Brain microvascular endothelial cell (primary cell): ENCODE results near the gene RALGAPB.
"Not testable (repeated sequence)": the region's sequence is repeated elsewhere in the genome, so short reads cannot be mapped to it uniquely, and the experiment has no call there.

Experiments
- DNase-seq: peaks from one replicate; pipeline ENCODE4 v3.0.0-alpha.2; 2020
- H3K27ac ChIP-seq: fragments of 250-450 bp; sonication (Bioruptor Pico); 2 replicates; pipeline ENCODE4 v1.5.1; 2020; ENCODE audit warnings: mild to moderate bottlenecking, moderate library complexity
- H3K27me3 ChIP-seq: fragments of 250-450 bp; sonication (Bioruptor Pico); replicated peaks from 2 replicates; pipeline ENCODE4 v1.5.1; 2020; ENCODE audit warnings: mild to moderate bottlenecking
- H3K36me3 ChIP-seq: fragments of 250-450 bp; sonication (Bioruptor Pico); replicated peaks from 2 replicates; pipeline ENCODE4 v1.5.1; 2020; ENCODE audit warnings: mild to moderate bottlenecking
- H3K4me3 ChIP-seq: 2 replicates; pipeline ENCODE4 v1.5.1; 2011; ENCODE audit warnings: low read depth, mild to moderate bottlenecking, control low read depth, low read length, moderate library complexity
- CTCF ChIP-seq: IDR thresholded peaks from 2 replicates; pipeline ENCODE4 v1.5.1; 2011; ENCODE audit warnings: low read depth, mild to moderate bottlenecking, moderate library complexity, low read length, control low read depth, inconsistent platforms; ENCODE audit errors: missing control alignments
- in situ Hi-C: cut with HindIII; loops from 2 replicates; pipeline ENCODE4 v1.10.0; 2017; ENCODE audit warnings: low sequenced_read_pairs, low pct_ligation_motif_present

Gene RALGAPB

GRCh38 chr20:38504368-38505090 lies 31.9 kb downstream of the RALGAPB start:
- no peak for DNase-seq
- Histone ChIP-seq H3K27ac (no peak overlapping the region), H3K4me3 (no peak overlapping the region), H3K36me3 (peaks cover 24% of the 10 kb centered on the region), H3K27me3 (no peaks in the 10 kb centered on the region)
- TF ChIP-seq CTCF, result no peak
- in situ Hi-C loops, result no loop called here

GRCh38 chr20:38505091-38505455 lies 32.4 kb downstream of the RALGAPB start:
- no peak overlapping the region for H3K27ac ChIP-seq
- TF ChIP-seq CTCF, result no peak
- in situ Hi-C loops, result no loop called here
- DNase-seq, result no peak
- peaks cover 25% of the 10 kb centered on the region for H3K36me3 ChIP-seq
- H3K27me3 ChIP-seq, result no peaks in the 10 kb centered on the region
- no peak overlapping the region for H3K4me3 ChIP-seq

GRCh38 chr20:38511726-38512125 lies 39.1 kb downstream of the RALGAPB start:
- peaks cover 24% of the 10 kb centered on the region for H3K36me3 ChIP-seq

GRCh38 chr20:38514185-38514584 lies 41.5 kb downstream of the RALGAPB start:
- Histone ChIP-seq H3K36me3 (peaks cover 32% of the 10 kb centered on the region), H3K4me3 (no peak overlapping the region), H3K27me3 (no peaks in the 10 kb centered on the region), H3K27ac (no peak overlapping the region)
- no peak for TF ChIP-seq CTCF
- in situ Hi-C loops, result no loop called here
- no peak for DNase-seq

More at GRCh38 chr20:38511726-38512125, 39.1 kb downstream of the RALGAPB start:
- H3K27me3 ChIP-seq, H3K4me3 ChIP-seq, H3K27ac ChIP-seq, in situ Hi-C loops, DNase-seq: not testable (repeated sequence)

GRCh38 chr20:38514947-38515346 lies 42.3 kb downstream of the RALGAPB start:
- TF ChIP-seq CTCF, result no peak
- Histone ChIP-seq H3K4me3 (no peak overlapping the region), H3K27ac (no peak overlapping the region), H3K27me3 (no peaks in the 10 kb centered on the region), H3K36me3 (peaks cover 28% of the 10 kb centered on the region)
- in situ Hi-C loops, result no loop called here
- DNase-seq, result no peak

- no peak for DNase-seq
- Histone ChIP-seq H3K36me3 (peaks cover 26% of the 10 kb centered on the region), H3K27ac (no peak overlapping the region), H3K4me3 (no peak overlapping the region), H3K27me3 (no peaks in the 10 kb centered on the region)
- in situ Hi-C loops, result no loop called here
- no peak for TF ChIP-seq CTCF
Measured at GRCh38 chr20:38515631-38516030, 43.0 kb downstream of the RALGAPB start.
